HepG2 (cell line): Measurements from ENCODE around the gene GART. TPM values are rescaled to one million over a fixed set of nuclear protein-coding genes. Genes with fewer than 3 reads are reported as not detected.

Experiments
- AGO1 ChIP-seq: fragments of 200-400 bp; formaldehyde crosslinking; IDR thresholded peaks from 2 replicates; pipeline ENCODE4 v1.6.1; 2017; ENCODE audit warnings: mild to moderate bottlenecking, low read depth, low read length, moderate library complexity; ENCODE audit not compliant: poor library complexity, severe bottlenecking
- AKAP8 ChIP-seq: sonication (generic); formaldehyde crosslinking; IDR thresholded peaks from 2 replicates; pipeline ENCODE4 v1.5.1; 2020; ENCODE audit warnings: mild to moderate bottlenecking, missing genetic modification reagents
- ATM ChIP-seq: fragments of 450-650 bp; IDR thresholded peaks from 2 replicates; pipeline ENCODE4 v1.7.1; 2017; ENCODE audit warnings: mild to moderate bottlenecking, borderline replicate concordance
- ATRX ChIP-seq: sonication (generic); formaldehyde crosslinking; IDR thresholded peaks from 2 replicates; pipeline ENCODE4 v1.4.0; 2020; ENCODE audit warnings: missing genetic modification reagents, borderline replicate concordance
- DPF2 ChIP-seq: sonication (generic); formaldehyde crosslinking; IDR thresholded peaks from 2 replicates; pipeline ENCODE4 v1.4.0; 2020; ENCODE audit warnings: mild to moderate bottlenecking, low read depth, missing genetic modification reagents, borderline replicate concordance
- FOXP1 ChIP-seq, 2 experiments: fragments of 450-650 bp in 1 of 2; IDR thresholded peaks; 2 replicates each; pipeline ENCODE4 v1.6.1; 2017 to 2018; ENCODE audit warnings: antibody characterized with exemption in 1 of 2
- KLF11 ChIP-seq: IDR thresholded peaks from 2 replicates; pipeline ENCODE4 v1.6.1; 2016; ENCODE audit warnings: missing compliant biosample characterization
- MAFF ChIP-seq: IDR thresholded peaks from 2 replicates; pipeline ENCODE4 v1.6.1; 2011; ENCODE audit warnings: low read depth, low read length, improper control_type of control experiment
- RCOR2 ChIP-seq: IDR thresholded peaks from 2 replicates; pipeline ENCODE4 v1.6.1; 2016; ENCODE audit warnings: missing biosample characterization, missing genetic modification reagents
- SALL1 ChIP-seq: sonication (generic); formaldehyde crosslinking; IDR thresholded peaks from 2 replicates; pipeline ENCODE4 v1.8.0; 2022; ENCODE audit warnings: mild to moderate bottlenecking, missing genetic modification reagents
- SIX1 ChIP-seq: sonication (generic); formaldehyde crosslinking; IDR thresholded peaks from 2 replicates; pipeline ENCODE4 v1.4.0; 2020; ENCODE audit warnings: missing genetic modification reagents, borderline replicate concordance
- TAF1 ChIP-seq: sonication (generic); formaldehyde crosslinking; IDR thresholded peaks from 2 replicates; pipeline ENCODE4 v1.4.0; 2020; ENCODE audit warnings: missing genetic modification reagents
- TRIM22 ChIP-seq: fragments of 450-650 bp; IDR thresholded peaks from 2 replicates; pipeline ENCODE4 v1.6.1; 2017
- ZFAT ChIP-seq: sonication (generic); formaldehyde crosslinking; conservative IDR thresholded peaks from 2 replicates; pipeline ENCODE4 v1.8.1; 2023; ENCODE audit warnings: missing genetic modification reagents, inconsistent platforms
- ZNF205 ChIP-seq: IDR thresholded peaks from 2 replicates; pipeline ENCODE4 v1.6.1; 2018; ENCODE audit warnings: missing biosample characterization, missing genetic modification reagents
- ZNF605 ChIP-seq: sonication (generic); formaldehyde crosslinking; IDR thresholded peaks from 2 replicates; pipeline ENCODE4 v1.8.0; 2022; ENCODE audit warnings: mild to moderate bottlenecking, missing genetic modification reagents
- ZNF704 ChIP-seq: sonication (generic); formaldehyde crosslinking; IDR thresholded peaks from 2 replicates; pipeline ENCODE4 v1.8.1; 2023; ENCODE audit warnings: mild to moderate bottlenecking, inconsistent platforms, moderate library complexity, missing genetic modification reagents, borderline replicate concordance
- ZNF773 ChIP-seq: sonication (generic); formaldehyde crosslinking; IDR thresholded peaks from 2 replicates; pipeline ENCODE4 v1.4.0; 2020; ENCODE audit warnings: missing genetic modification reagents, borderline replicate concordance
- ZXDC ChIP-seq: sonication (generic); formaldehyde crosslinking; IDR thresholded peaks from 2 replicates; pipeline ENCODE4 v1.5.0; 2020; ENCODE audit warnings: mild to moderate bottlenecking, missing genetic modification reagents
- polyA plus RNA-seq, 8 experiments: library from polyadenylated mRNA; depleted of rRNA in 3 of 8; stranded (reverse) in 7 of 8; unstranded in 1 of 8; fragments of >200 nt; fragmentation: Illumina TruSeq in 4 of 8; extraction: Trizol in 4 of 8; gene quantifications; 2 replicates each; pipeline versions ENCODE4 v1.2.1 to v1.2.3, GENCODE V29; 2011 to 2016; ENCODE audit warnings: low read depth in 4 of 8, missing spikeins in 1 of 8, mixed read lengths in 1 of 8; ENCODE audit not compliant: insufficient read depth in 1 of 8
- total RNA-seq, 5 experiments: library from RNA; depleted of rRNA; stranded (reverse); fragments of >200 nt; fragmentation: Illumina TruSeq; extraction: Trizol; gene quantifications; 2 replicates each; pipeline ENCODE4 v1.2.3, GENCODE V29; 2016; ENCODE audit warnings: low read depth in 1 of 5
- TF ChIP-seq, protein P1 (sequence below): sonication (generic); formaldehyde crosslinking; IDR thresholded peaks from 2 replicates; pipeline ENCODE4 v1.5.1; 2020; ENCODE audit warnings: mild to moderate bottlenecking, missing genetic modification reagents, borderline replicate concordance
- TF ChIP-seq, protein P2 (sequence below): sonication (generic); formaldehyde crosslinking; IDR thresholded peaks from 2 replicates; pipeline ENCODE4 v1.8.1; 2023; ENCODE audit warnings: mild to moderate bottlenecking, missing genetic modification reagents

Gene GART
- total and polyA plus RNA-seq, 2 of the 13 experiments (the other 11 are each of a cell fraction or from before 2014, with no cell fraction given), result 17.9 to 109 TPM

- TF ChIP-seq ZXDC (peak; percentile 48; the same call in 1 of the 2 replicates), TAF1 (CRISPR knock-in tag) (peak; percentile 97), ZFAT (CRISPR knock-in tag) (0 out of 2 replicates have a peak, but pooled peaks have one; percentile 24), DPF2 (CRISPR knock-in tag) (no peak), TRIM22 (no peak), RCOR2 (CRISPR knock-in tag) (no peak), KLF11 (CRISPR knock-in tag) (no peak), SALL1 (CRISPR knock-in tag) (peak; percentile 80), ATM (no peak), ZNF704 (no peak), ATRX (CRISPR knock-in tag) (no peak), ZNF205 (no peak), SIX1 (no peak), AKAP8 (CRISPR knock-in tag) (no peak), ZNF605 (CRISPR knock-in tag) (no peak; the same call in 1 of the 2 replicates), FOXP1 (IDR thresholded peaks at IDR 0.05) (no peak), FOXP1 (CRISPR knock-in tag; IDR thresholded peaks at IDR 0.05) (no peak), ZNF773 (no peak), MAFF (no peak), AGO1 (no peak)
- TF ChIP-seq, protein P1, sequence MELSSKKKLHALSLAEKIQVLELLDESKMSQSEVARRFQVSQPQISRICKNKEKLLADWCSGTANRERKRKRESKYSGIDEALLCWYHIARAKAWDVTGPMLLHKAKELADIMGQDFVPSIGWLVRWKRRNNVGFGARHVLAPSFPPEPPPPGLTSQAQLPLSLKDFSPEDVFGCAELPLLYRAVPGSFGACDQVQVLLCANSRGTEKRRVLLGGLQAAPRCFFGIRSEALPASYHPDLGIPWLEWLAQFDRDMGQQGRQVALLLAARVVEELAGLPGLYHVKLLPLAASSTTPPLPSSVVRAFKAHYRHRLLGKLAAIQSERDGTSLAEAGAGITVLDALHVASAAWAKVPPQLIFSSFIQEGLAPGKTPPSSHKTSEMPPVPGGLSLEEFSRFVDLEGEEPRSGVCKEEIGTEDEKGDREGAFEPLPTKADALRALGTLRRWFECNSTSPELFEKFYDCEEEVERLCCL (CRISPR knock-in tag), result no peak
- TF ChIP-seq, protein P2, sequence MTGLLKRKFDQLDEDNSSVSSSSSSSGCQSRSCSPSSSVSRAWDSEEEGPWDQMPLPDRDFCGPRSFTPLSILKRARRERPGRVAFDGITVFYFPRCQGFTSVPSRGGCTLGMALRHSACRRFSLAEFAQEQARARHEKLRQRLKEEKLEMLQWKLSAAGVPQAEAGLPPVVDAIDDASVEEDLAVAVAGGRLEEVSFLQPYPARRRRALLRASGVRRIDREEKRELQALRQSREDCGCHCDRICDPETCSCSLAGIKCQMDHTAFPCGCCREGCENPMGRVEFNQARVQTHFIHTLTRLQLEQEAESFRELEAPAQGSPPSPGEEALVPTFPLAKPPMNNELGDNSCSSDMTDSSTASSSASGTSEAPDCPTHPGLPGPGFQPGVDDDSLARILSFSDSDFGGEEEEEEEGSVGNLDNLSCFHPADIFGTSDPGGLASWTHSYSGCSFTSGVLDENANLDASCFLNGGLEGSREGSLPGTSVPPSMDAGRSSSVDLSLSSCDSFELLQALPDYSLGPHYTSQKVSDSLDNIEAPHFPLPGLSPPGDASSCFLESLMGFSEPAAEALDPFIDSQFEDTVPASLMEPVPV, result no peak
These were observed 62.0 kb downstream of the GART start, which contains the start of gene TMEM50B (continued) for GRCh38 chr21:33479679-33480480.
